Medulla oblongata (tissue), 1 donor: ENCODE data around the gene CHFR.
A peak's percentile ranks its signal among the peaks of the same experiment; 100 is the strongest.
"Not testable (repeated sequence)": the region's sequence is repeated elsewhere in the genome, so short reads cannot be mapped to it uniquely, and the experiment has no call there.

ENCODE experiments used
- DNase-seq: peaks from one replicate; pipeline ENCODE4 v3.0.0-alpha.2; 2015; ENCODE audit errors: extremely low spot score

Gene CHFR

GRCh38 chr12:132839558-132840235 is 47.7 kb downstream of the CHFR start:
- no peak for DNase-seq

GRCh38 chr12:132838410-132839080 is 48.9 kb downstream of the CHFR start:
- DNase-seq: no peak

DNA sequence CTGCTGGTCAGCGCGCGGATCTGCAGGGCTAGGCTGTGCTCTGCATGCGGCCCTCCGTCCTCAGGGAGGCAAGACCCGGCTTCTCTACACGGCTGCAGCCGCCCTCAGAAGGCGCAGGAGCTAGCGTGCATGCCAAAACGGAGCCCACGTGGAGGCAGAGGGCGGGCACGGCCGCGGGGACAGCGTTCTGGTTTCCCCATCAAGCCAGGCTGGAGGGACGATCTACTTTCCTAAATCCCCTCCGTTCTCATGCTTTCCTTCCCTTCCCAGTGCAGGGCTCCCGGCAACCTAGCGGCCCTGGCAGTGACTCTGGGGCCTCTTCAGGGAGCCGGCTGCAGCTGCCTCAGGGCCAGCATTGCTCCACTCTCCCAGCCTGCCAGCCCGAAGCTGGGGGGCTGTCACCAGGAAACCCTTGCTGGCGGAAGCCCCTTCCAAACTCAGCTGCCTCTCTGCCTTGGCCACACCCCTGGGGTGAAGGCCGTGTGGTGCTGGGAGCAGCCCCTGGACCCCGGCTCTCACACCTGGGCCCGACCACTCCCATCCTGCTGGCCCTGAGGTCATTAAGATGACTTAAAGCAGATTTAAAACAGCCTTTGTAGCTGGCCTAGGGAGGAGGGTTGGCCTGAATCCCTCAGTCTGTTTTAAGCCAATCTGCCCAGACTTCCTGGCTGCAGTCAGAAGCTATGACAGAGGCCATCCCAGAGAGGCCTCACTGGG is 49.6 kb downstream of the CHFR start:
- DNase-seq: peak; percentile 37

DNA sequence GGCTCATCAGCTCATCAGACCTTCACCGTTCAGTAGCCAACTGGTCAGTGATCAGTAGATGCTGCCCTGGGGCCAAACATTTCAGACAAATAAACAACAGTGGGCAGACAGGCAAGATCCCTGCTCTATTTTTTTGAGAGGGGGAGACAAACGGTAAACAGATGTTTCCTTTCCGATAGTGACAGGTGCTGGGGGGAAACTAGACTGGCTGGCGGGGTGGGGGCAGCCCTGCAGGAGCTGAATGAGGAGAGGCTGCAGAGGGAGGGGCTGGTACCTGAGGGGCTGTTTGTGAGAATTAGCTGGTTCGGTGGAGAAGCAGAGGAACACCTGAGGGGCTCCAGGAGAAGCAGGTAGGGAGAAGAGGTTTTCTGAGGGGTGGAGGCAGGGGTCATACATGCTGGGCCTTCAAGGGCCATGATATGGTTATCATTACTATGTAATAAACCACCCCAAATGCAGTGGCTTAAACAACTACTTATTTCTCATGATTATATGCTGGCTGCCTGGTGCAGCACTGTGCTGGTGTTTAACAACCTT is 50.5 kb downstream of the CHFR start:
- no peak for DNase-seq

- DNase-seq: not testable (repeated sequence)
Measured at GRCh38 chr12:132836230-132836629, 51.2 kb downstream of the CHFR start.

GRCh38 chr12:132835076-132836025 is 52.1 kb downstream of the CHFR start:
- no peak for DNase-seq

DNA sequence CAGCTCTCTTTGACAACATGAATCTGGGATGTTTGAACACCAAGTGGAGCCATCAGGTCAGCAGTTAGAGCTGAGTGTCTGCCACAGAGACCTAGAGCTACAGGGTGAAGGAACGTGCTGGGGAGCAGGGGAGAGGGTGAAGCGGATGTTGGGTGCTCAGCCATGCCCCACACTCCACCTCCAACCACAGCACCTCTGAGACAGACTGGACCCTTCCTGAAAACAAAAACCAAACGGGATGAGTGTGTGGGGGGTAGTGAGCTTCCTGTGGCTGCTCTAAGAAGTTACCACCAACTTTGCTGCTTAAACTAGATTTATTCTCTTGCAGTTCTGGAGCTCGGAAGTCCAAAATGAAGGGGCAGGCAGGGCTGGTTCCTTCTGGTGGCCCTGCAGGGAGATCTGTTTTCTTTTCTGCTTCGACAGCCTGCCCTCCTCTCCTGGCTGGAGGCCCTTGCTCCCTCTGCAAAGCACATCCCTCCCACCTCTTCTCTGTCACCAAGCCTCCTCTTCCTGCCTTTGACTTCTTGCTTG is 53.2 kb downstream of the CHFR start:
- no peak for DNase-seq

DNA sequence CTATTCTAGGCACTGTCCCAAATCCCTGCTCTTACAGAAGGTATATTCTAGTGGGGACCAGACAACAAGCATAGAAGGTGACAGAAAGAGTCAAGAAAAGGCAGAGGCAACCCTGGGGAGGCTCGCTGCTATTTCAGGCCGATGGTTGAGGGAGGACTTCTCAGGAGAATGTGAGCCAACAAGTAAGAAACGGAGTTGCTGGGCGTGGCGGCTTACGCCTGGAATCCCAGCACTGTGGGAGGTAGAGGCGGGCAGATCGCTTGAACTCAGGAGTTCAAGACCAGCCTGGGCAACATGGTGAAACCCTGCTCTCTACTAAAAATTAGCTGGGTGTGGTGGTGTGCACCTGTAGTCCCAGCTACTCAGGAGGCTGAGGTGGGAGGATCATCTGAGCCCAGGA is 54.1 kb downstream of the CHFR start:
- DNase-seq: no peak

DNA sequence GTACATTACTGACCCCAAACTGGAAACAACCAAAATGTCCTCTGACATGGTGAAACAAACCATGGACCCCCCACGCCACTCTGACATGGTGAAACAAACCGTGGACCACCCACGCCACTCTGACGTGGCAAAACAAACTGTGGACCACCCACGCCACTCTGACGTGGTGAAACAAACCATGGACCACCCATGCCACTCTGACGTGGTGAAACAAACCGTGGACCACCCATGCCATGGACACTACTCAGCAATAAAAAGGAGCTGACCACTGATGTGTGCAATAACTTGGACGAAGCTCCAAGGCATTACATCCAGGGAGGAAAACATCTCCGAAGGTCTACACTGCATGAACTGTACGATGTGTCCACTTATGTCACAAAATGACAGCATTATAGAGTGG is 55.6 kb downstream of the CHFR start:
- no peak for DNase-seq

DNA sequence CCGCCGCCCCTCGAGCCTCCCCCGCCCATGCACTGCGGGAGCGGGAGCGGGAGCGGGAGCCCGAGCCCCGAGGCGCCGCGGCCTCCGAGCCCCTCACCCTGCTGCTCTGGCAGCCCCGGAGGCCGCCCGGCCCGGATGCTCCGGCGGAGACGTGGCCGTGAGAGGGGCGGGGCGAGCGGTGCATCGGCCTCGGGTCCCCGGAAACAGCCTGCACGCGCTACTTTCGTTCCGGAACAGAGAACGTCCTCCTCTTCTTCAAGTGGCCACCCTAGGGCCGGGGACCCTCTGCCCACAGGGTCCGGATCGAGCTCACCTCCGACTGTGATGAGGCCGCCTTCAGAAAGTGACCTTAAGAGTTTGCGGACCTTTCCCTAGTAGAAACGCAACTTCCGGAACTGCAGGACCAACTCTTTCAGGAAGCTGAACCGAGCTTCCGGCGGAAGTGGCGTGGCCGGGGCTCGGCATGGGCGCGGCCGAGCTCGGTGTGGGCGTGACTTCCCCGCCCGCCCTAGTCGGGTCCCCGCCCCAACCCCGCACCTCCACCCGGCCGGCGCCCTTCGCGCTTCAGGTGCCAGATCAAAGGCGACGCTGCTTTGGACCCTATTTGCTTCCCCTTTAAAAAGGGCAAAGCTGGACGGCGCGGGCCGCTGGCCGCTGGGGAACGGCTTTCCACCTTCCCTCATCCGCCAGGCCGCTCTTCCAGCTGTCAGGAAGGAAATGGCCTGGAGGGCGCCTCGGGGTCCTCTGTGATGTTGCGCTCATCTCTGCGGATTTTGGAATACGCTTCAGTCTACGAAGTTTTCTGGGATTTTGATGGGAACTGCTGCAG is 58.5 kb downstream of the CHFR start, which contains the start of gene GOLGA3:
Gene GOLGA3 (minus strand): TSS at position 164 of the 829 bp plus-strand sequence. CDS start 6,741 bp downstream, outside the sequence.
- peak; percentile 95 for DNase-seq

GRCh38 chr12:132827763-132828703 is 59.4 kb downstream of the CHFR start:
- DNase-seq: peak; percentile 16

GRCh38 chr12:132825861-132826260 is 61.5 kb downstream of the CHFR start:
- DNase-seq: no peak

GRCh38 chr12:132825089-132825488 is 62.3 kb downstream of the CHFR start:
- DNase-seq: no peak

- DNase-seq: no peak
Measured at GRCh38 chr12:132824053-132824452, 63.4 kb downstream of the CHFR start.

- no peak for DNase-seq
Measured at GRCh38 chr12:132818562-132818961, 68.8 kb downstream of the CHFR start.

GRCh38 chr12:132814232-132814631 is 73.2 kb downstream of the CHFR start:
- no peak for DNase-seq

DNA sequence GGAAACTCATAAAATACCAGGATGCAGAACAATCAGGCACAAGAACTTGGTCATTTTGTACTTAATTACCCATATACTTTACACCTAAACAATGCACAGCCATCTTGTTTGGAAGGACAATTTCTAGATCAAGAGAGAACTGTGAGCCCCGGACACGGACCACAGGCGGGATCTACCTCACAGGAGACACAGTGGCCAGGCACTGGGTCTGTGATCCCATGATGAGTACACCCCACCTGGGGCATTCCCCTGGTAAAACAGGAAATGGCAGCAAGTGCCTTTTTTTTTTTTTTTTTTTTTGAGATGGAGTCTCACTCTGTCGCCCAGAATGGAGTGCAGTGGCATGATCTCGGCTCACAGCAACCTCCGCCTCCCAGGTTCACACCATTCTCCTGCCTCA is 74.0 kb downstream of the CHFR start:
- no peak for DNase-seq

- no peak for DNase-seq
Measured at GRCh38 chr12:132812631-132813305, 74.6 kb downstream of the CHFR start.
